ENCODE results near the gene NOS1AP.

The NOS1AP gene

DNA sequence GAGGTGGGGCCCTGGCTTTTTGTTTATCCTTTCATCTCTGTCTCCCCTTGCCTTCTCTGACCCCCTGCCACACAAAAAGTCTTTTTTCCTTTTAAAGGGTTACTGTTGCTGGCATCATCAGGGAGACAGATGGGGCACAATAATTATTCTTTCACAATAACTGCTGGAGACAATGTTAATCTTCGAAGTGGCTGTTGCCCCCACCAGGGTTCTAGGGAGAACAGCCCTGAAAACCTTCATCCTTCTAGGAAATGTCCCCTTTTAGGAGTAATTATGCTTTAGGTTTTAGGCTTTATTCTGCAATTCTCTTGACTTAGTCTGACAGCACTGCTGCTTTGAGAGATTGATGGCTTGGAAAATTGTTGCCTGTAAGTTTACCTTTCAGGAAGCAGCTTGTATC lies 150.0 kb downstream of the NOS1AP start (continued):
- TF ChIP-seq, protein P1, sequence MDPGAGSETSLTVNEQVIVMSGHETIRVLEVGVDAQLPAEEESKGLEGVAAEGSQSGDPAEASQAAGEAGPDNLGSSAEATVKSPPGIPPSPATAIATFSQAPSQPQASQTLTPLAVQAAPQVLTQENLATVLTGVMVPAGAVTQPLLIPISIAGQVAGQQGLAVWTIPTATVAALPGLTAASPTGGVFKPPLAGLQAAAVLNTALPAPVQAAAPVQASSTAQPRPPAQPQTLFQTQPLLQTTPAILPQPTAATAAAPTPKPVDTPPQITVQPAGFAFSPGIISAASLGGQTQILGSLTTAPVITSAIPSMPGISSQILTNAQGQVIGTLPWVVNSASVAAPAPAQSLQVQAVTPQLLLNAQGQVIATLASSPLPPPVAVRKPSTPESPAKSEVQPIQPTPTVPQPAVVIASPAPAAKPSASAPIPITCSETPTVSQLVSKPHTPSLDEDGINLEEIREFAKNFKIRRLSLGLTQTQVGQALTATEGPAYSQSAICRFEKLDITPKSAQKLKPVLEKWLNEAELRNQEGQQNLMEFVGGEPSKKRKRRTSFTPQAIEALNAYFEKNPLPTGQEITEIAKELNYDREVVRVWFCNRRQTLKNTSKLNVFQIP (CRISPR knock-in tag; IDR thresholded peaks at IDR 0.05; ENCODE audit: borderline replicate concordance, low read depth) = no peak
- TF ChIP-seq ESRRG (CRISPR knock-in tag; IDR thresholded peaks at IDR 0.05) (no peak), GLIS3 (CRISPR knock-in tag; IDR thresholded peaks at IDR 0.05) (no peak), ZFP3 (CRISPR knock-in tag; IDR thresholded peaks at IDR 0.05) (no peak), CSDC2 (CRISPR knock-in tag; IDR thresholded peaks at IDR 0.05) (no peak), ZNF70 (CRISPR knock-in tag; IDR thresholded peaks at IDR 0.05) (no peak)

DNA sequence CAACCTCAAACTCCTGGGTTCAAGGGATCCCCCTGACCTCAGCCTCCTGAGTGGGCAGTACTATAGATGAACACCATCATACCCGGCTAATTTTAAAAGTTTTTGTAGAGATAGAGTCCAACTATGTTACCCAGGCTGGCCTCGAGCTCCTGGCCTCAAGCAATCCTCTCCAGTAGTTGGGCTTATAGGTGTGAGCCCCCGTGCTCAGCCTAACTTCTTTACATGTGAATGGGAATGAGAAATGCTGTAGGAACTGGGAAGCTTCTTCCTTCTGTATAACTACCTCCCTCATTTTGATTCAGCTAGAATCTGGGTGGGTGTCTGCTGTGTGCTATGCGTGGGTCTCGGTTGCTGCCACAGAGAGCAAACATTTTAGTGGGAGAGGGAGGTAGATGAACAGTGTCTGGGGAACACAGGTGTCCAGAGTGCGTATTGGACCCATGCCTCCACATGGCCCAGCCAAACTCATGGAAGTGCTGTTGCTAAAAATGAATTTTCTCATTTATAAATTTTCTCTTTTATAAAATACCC lies 150.6 kb downstream of the NOS1AP start:
- no peak for TF ChIP-seq ESRRG (CRISPR knock-in tag; IDR thresholded peaks at IDR 0.05)
- no peak for TF ChIP-seq CSDC2 (CRISPR knock-in tag; IDR thresholded peaks at IDR 0.05)
- TF ChIP-seq ISL1 (CRISPR knock-in tag; IDR thresholded peaks at IDR 0.05) = no peak
- TF ChIP-seq SNAI2 (CRISPR knock-in tag; IDR thresholded peaks at IDR 0.05) = no peak
- TF ChIP-seq, protein P1 (CRISPR knock-in tag; IDR thresholded peaks at IDR 0.05; ENCODE audit: borderline replicate concordance, low read depth) = no peak
- no peak for TF ChIP-seq GLIS3 (CRISPR knock-in tag; IDR thresholded peaks at IDR 0.05)
- no peak for TF ChIP-seq ZFP30 (CRISPR knock-in tag; IDR thresholded peaks at IDR 0.05)
- TF ChIP-seq TOX (CRISPR knock-in tag; IDR thresholded peaks at IDR 0.05; ENCODE audit: borderline replicate concordance) = no peak
- TF ChIP-seq ZNF565 (CRISPR knock-in tag; conservative IDR thresholded peaks at IDR 0.05; ENCODE audit: low read depth) = no peak
- TF ChIP-seq PPARA (CRISPR knock-in tag; IDR thresholded peaks at IDR 0.05; ENCODE audit: borderline replicate concordance) = no peak
- TF ChIP-seq, protein P2, sequence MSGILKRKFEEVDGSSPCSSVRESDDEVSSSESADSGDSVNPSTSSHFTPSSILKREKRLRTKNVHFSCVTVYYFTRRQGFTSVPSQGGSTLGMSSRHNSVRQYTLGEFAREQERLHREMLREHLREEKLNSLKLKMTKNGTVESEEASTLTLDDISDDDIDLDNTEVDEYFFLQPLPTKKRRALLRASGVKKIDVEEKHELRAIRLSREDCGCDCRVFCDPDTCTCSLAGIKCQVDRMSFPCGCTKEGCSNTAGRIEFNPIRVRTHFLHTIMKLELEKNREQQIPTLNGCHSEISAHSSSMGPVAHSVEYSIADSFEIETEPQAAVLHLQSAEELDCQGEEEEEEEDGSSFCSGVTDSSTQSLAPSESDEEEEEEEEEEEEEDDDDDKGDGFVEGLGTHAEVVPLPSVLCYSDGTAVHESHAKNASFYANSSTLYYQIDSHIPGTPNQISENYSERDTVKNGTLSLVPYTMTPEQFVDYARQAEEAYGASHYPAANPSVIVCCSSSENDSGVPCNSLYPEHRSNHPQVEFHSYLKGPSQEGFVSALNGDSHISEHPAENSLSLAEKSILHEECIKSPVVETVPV (CRISPR knock-in tag; IDR thresholded peaks at IDR 0.05) = no peak
- no peak for TF ChIP-seq ARNTL (CRISPR knock-in tag; IDR thresholded peaks at IDR 0.05; ENCODE audit: borderline replicate concordance, low read depth)
- no peak for TF ChIP-seq ZNF70 (CRISPR knock-in tag; IDR thresholded peaks at IDR 0.05)
- no peak for TF ChIP-seq OSR1 (CRISPR knock-in tag; IDR thresholded peaks at IDR 0.05)
- TF ChIP-seq ZC3H10 (CRISPR knock-in tag; IDR thresholded peaks at IDR 0.05) = no peak
- TF ChIP-seq ZNF8 (CRISPR knock-in tag; IDR thresholded peaks at IDR 0.05) = no peak
- no peak for ATAC-seq

DNA sequence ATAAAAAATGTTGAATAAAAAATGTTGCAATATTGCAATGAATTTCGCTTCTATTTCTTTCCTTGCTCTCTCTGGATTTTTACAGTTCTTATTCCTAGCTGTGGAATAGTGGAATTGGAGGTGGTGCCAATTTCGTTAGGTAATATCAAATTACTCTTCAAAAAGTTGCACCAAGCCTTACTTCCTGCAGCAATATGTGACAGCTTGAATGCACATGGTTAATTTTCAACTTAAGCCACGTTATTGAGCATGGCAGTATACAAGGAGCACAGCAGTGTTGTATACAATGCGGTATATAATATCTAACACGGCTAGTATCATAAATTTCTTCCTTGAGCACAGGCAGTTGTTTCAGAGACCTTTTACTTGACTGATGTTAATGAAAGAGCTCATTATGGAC lies 152.5 kb downstream of the NOS1AP start:
- TF ChIP-seq ZNF70 (CRISPR knock-in tag; IDR thresholded peaks at IDR 0.05) (no peak), TOX (CRISPR knock-in tag; IDR thresholded peaks at IDR 0.05; ENCODE audit: borderline replicate concordance) (no peak), CSDC2 (CRISPR knock-in tag; IDR thresholded peaks at IDR 0.05) (no peak), ZFP3 (CRISPR knock-in tag; IDR thresholded peaks at IDR 0.05) (no peak), BACH2 (CRISPR knock-in tag; IDR thresholded peaks at IDR 0.05; ENCODE audit: borderline replicate concordance) (no peak)
- TF ChIP-seq, protein P3, sequence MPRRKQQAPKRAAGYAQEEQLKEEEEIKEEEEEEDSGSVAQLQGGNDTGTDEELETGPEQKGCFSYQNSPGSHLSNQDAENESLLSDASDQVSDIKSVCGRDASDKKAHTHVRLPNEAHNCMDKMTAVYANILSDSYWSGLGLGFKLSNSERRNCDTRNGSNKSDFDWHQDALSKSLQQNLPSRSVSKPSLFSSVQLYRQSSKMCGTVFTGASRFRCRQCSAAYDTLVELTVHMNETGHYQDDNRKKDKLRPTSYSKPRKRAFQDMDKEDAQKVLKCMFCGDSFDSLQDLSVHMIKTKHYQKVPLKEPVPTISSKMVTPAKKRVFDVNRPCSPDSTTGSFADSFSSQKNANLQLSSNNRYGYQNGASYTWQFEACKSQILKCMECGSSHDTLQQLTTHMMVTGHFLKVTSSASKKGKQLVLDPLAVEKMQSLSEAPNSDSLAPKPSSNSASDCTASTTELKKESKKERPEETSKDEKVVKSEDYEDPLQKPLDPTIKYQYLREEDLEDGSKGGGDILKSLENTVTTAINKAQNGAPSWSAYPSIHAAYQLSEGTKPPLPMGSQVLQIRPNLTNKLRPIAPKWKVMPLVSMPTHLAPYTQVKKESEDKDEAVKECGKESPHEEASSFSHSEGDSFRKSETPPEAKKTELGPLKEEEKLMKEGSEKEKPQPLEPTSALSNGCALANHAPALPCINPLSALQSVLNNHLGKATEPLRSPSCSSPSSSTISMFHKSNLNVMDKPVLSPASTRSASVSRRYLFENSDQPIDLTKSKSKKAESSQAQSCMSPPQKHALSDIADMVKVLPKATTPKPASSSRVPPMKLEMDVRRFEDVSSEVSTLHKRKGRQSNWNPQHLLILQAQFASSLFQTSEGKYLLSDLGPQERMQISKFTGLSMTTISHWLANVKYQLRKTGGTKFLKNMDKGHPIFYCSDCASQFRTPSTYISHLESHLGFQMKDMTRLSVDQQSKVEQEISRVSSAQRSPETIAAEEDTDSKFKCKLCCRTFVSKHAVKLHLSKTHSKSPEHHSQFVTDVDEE (CRISPR knock-in tag; IDR thresholded peaks at IDR 0.05) = no peak
- TF ChIP-seq, protein P1 (CRISPR knock-in tag; IDR thresholded peaks at IDR 0.05; ENCODE audit: borderline replicate concordance, low read depth) = no peak
- TF ChIP-seq, protein P4, sequence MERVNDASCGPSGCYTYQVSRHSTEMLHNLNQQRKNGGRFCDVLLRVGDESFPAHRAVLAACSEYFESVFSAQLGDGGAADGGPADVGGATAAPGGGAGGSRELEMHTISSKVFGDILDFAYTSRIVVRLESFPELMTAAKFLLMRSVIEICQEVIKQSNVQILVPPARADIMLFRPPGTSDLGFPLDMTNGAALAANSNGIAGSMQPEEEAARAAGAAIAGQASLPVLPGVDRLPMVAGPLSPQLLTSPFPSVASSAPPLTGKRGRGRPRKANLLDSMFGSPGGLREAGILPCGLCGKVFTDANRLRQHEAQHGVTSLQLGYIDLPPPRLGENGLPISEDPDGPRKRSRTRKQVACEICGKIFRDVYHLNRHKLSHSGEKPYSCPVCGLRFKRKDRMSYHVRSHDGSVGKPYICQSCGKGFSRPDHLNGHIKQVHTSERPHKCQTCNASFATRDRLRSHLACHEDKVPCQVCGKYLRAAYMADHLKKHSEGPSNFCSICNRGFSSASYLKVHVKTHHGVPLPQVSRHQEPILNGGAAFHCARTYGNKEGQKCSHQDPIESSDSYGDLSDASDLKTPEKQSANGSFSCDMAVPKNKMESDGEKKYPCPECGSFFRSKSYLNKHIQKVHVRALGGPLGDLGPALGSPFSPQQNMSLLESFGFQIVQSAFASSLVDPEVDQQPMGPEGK (CRISPR knock-in tag; IDR thresholded peaks at IDR 0.05; ENCODE audit: borderline replicate concordance) = no peak
- no peak for ATAC-seq

Measured in SK-N-SH treated with all-trans-retinoic acid at 6 μM for 48 hours (cell line).